Stimulated activated CD8-positive, alpha-beta memory T cell treated with anti-CD3 and anti-CD28 coated beads, Interleukin-2, amount 100 ng/mL, for 48 hours (primary cell): Measurements from ENCODE around the gene GFM1.

ENCODE experiments used
- DNase-seq, 2 donors: peaks; one replicate each; pipeline ENCODE4 v3.0.0-alpha.2; 2020; ENCODE audit warnings: low read depth in 2 of 2

GFM1 gene

DNA sequence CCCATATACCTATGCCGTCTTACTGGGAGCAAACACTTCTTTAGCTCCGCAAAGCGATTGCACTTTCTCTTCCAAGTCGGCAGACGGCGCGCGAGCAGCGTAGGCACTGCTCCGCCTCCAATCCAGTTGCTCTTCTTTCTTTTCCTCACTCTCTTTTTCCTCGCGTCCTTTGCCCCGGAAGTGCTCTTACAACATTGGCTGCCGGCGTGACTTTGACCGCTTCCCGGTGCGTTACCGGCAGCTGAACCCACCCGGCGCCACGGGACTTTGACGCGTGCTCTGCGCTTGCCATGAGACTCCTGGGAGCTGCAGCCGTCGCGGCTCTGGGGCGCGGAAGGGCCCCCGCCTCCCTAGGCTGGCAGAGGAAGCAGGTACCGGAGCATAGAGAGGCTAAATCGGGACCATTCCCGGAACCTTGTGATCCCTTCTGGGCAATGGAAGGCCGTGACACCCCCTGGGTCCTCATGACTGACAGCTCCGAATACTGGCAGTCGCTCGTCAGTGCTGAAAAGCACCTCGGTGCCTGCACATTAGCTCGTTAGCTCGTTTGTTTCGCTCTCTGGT is at the start of gene GFM1:
Gene GFM1 (plus strand): TSS at position 183 of the 564 bp plus-strand sequence. CDS start 108 bp downstream, at position 291.
- peak; percentile 74 to 75 for DNase-seq

DNA sequence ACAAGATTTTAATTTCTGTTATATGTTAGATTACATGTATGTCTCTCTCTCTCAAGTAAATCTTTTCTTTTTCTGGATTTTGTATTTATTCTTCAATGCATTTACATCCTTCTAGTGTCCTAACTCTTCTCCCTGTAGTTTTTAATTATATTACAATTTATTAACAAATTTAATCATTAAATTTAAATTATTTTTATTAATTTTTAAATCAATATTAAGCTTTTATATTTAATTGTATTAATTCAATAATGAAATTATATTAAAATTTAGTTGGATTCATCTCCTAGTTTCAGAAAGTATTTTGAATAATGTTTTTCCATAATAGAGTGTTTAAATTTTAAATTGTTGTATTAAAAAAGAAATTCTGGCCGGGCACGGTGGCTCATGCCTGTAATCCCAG is 43.5 kb upstream of the GFM1 start:
- no peak for DNase-seq

DNA sequence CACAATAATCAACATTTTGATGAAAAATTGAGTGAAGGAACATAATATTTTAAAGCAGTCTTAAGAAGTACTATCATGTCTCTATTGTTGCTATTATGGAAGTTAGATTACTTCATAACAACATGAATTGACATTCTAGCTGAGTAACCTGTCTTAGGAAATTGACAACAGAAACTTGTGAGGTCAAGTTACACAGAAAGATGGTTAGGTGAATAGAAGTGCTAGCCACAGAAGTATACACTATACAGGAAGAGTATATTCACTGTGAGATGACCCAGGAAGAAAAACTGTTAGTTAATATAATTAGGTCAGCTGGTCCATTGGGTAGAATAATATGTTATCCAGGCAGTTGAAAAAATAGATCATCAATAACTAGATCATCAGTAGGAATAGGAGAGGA is 42.1 kb upstream of the GFM1 start:
- no peak for DNase-seq

DNA sequence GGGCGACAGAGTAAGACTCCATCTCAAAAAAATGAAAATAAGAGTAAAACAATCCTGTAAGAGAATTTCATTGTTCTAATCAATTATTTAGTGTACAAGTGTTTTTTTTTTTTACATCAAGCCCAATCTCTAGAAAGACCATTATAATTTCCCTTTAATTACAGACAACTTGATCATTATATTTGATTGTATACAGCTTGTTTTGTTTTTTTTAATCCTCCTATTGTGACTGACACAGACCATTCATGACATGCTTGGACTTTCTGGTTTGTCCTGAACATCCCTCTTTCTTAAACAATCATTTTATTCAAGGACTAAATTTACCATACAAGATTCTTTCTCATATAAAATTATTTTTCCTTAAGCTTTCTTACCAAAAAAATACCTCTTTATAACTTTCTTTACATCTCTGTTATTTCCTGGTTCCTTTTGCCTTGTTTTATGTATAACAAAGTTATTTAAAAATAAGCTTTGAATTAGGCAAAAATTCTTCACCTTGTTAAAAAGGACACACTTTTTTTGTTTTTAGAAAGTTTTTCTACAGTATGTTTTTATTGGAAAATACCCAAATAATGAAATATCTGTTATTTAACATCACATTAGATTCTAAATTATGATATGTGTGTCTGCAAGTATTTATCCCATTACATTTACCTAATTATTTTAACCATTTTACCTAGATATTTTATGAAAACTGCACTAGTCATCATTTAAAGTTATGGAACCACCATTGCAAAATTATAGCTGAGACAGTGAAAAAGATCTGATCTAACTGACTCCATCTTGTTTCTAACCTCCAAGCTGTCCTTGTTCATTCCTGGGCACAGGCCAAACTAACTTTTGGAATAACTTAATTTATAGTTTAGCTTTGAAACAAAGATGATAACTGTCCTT is 26.1 kb upstream of the GFM1 start:
- DNase-seq = no peak

DNA sequence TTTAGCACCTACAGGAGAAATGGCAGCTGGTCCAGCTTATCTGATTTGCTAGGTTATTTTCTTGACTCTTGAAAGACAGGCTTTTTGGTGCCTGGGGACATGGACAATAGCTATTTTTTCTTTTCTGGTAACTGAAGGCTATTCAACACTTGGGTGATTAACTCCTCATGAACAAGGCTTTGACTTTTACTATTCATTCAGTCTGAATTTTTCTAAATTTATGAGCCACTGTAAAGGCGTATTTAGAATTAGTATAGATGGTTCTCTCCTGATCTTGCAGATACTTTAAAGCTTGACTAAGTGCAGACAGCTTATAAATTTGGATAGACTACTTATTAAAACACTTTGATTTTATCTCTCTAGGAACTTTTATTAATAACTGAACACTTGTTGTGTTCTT is 18.4 kb upstream of the GFM1 start:
- no peak for DNase-seq

DNA sequence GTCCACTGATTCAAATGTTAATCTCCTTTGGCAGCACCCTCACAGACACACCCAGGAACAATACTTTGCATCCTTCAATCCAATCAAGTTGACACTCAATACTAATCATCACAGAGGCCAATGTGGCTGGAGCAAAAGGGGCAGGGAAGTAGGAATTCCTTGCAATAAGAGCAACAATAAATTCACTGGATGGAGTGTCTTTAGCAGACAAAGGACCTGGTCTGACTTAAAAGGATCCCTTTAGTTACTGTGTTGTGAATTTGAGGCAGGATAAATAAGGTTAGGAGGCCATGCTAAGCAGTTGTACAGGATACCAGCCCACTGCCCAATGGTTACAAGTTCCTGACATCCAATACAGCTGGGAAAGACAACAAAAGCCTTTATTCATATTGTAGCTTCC is 12.3 kb upstream of the GFM1 start:
- no peak for DNase-seq

DNA sequence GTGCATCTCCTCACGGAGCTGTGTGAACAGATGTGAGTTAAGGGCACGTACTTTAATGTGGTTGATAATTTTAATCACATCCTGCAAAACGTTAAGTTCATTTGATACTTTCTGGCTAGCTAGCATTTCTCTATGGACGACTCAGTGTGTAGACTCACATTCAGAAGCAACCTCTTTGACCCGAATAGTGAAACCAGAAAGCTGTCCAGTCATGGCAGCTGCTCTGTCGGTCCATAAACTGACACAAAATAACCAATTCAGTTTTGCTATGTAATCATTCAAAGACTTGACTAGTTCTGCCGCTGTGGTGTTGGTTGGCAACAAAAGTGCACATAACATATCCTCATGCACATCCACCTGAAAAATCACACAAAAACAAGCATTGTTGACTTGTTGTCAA is 3.7 kb upstream of the GFM1 start:
- no peak for DNase-seq

DNA sequence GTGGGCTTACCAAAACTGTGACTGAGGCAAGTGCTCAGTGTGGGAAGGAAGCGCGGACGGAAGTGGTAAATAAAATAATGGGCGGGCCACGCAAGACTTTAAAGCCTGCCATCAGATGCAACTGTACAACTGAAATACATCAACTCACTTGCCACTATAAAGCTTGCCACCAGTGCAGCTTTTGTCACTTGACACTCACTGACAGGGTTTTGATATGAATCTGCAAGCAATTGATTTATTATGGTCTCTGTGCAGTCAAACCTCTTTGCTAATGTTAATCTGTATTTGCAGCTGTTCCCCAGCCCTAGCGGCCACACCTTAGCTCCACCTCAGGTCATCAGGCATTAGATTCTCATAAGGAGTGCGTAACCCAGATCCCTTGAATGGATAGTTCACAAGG is 2.3 kb upstream of the GFM1 start:
- DNase-seq = no peak

DNA sequence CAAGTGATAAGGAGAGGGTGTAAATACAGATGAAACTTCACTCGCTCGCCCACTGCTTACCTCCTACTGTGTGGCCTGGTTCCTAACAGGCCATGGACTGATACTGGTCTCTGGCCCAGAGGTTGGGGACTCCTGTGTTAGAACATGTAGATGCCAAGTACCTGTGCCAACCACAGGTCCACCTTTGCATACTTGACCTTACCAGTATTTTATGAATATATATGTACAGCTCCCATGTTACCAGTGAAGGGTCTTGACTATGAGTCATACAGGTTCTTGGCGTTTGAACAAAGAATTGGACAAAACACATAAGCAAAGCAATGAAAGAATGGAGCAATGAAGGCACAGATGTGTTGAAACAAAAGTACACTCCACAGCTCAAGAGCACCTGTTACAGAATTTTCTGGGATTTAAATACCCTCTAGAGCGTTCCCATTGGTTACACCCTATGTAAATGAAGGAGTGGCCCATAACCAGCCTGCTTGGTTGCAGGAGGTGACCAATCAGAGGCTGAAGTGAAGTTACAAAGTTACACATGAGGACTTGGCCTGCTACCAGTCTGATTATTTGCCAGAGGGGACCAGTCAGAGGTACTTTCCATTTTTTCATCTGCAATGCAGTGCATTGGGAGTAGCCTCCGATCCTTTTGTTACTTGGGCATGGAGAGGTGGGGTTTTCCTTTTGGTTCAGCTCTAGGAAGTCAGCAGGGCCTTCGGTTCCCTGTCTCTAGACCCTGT is 1.7 kb upstream of the GFM1 start:
- no peak for DNase-seq

DNA sequence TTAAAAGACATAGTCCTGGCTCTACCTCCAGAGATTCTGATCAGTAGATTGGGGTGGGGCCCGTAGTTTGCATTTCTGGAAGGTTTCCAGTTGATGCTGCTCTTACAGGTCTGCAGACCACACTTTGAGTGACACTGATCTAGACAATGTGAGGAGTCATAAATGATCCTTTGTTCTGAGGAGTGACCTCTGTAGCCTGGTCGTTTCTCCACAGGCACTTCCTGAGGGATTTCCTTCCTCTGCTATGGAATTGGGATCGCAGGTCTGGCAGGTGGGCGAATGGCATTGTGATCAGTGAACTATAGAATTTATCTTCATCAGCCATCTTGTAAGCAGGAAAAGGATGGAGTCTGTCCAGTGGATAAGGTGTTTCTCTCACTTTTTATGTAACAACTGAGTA is 5.5 kb downstream of the GFM1 start:
- no peak for DNase-seq

DNA sequence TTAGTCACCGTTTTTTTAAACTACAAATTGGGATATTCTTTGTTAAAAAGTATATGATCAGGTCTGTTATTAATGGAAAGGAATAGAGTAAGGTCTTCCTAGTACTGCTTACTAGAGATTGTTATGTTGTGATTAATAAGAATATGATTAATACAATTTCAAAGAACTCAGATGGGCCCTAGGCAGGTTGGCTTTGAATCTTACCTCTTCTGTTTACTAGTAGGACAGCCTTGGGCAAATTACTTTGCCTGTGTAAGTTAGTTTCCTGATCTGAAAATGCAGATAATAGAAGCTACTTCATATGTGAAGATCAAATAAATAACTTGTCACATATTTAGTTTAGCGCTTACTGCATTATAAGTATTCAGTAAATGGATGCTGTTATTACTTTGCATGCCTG is 6.9 kb downstream of the GFM1 start:
- no peak for DNase-seq

DNA sequence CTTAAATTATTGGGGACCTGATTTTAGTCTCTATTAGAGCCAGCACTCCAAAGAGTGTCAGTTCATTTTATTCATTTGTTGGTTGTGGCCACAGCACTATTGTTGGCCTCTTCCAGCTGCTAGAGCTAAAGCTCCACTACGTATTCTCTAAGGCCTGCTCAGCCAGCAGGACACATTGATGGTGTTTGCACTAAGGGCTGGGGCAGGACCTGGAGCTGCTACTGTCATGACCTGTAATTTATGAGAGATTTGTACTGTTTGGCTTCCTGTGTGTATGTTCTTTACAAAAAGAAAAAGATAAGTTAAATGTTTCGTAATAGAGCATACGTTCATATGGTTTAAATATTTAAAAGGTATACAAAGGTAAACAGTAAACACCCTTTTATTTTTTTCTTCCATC is 8.1 kb downstream of the GFM1 start:
- DNase-seq = no peak

DNA sequence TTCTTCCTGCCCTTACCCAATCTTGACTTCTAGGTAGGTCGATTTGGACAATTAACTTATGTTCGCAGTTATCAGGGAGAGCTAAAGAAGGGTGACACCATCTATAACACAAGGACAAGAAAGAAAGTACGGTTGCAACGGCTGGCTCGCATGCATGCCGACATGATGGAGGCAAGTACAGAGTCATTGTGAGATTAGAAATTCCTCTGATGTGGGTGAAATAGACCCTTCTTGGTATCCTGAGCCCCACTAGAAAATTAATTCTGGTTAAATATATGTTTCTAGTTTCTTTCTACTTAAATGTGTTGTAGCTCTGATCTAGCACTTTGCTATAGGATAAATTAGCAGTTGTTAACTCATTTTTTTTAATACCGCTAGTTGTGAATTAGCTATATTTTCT is 14.6 kb downstream of the GFM1 start:
- no peak for DNase-seq

DNA sequence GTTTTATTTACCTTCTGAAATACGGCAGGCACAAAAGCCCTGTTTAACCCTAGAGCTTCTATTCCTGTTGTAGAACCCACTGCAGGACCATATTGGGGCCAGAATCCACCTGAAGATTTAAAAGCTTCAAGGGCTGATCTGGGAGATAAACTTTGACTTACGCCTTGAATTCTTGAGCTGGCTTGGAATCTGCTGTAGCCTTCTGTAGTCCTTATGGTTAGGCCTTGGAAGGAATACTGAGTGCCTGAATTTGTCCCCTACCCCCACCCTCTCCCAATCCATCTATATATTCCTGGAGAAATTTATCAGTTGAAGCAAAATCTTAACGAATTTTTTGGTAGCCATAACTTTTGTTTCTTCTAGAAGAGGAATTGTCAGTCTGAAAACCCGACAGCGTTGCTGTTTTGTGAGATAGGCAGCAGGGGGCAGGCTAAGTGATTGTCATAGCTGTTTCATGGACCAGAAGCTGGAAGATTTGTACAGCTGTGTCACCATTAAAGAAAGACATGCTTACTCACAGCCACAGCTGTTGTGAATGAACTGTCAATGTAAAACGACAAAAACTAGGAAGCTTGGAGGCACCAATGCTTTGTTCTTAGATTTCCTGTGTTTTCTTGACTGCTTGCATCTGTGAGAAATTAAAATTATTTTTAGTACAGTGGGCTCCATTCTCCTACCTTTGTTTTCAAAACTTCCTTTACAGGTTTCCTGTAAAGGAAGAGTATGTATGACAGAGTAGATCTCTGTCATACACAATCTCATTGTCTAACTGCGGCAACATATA is 15.3 kb downstream of the GFM1 start:
- DNase-seq = peak in 1 of 2 donors; percentile 27

DNA sequence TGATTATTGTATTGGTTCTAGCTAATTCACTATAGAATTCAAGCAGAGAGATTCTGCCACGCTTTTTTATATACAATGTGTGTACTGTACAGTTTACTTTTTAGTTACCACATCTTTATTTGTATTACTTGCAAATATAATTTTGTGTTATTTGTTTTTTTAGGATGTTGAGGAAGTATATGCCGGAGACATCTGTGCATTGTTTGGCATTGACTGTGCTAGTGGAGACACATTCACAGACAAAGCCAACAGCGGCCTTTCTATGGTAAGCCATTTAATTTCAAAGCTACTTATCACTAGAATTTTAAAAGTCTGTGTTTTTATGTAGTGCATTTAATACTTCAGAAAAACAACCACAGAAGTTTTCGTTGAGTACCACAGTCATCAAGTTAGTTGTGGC is 16.4 kb downstream of the GFM1 start:
- DNase-seq = no peak

DNA sequence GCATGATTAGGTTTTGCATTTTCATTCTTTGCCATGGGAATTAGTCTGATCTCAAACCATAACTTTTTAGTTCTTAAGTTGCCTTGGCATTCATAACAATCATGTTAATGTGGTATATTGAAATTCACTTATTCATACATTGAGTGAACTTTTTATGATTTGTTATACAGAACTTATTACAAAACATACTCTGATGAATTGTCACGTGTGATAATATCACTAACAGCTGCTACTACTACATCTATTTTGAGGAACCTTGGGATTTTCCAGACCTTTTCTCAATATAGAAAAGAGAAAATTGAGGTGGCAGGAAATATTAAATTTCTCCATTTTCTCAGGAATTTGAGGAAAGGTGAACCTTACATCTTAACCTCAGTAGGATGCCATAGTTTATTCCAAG is 18.9 kb downstream of the GFM1 start:
- no peak for DNase-seq

DNA sequence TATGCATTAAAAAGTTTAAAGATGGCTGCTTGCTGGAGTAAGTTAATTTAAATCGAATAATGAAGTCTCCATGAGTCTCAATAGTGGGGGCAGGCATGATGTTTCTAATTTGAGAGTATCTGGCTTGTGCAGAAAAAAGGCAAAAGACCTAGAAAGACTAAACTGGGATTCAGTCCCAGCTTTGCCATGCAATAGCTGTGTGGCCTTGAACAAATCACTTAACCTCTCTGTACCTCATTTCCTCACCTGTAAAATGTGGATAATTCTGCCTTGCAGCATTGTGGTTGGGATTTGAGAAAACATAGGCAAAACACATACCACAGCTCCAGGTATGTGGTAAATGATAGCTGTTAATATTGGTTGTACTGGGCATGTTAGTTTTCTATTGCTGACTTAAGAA is 19.5 kb downstream of the GFM1 start:
- DNase-seq = no peak

DNA sequence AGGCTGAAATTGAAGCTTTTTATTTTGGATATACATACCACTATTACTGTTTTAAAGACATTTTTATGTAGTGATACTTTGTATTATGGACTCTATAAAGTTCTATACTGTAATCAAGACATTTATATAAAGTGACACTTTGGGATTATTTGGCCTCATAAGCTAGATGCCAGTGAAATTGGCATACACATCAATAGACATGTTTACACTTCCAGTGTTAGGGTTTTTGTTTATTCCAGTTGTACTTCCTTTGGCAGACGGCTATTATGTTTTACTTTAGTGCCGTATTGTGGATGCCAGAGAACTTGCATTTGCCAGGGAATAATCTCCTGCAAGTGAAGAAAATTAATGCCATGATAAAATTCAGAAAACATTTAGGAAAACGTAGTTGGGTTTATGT is 22.1 kb downstream of the GFM1 start:
- no peak for DNase-seq

DNA sequence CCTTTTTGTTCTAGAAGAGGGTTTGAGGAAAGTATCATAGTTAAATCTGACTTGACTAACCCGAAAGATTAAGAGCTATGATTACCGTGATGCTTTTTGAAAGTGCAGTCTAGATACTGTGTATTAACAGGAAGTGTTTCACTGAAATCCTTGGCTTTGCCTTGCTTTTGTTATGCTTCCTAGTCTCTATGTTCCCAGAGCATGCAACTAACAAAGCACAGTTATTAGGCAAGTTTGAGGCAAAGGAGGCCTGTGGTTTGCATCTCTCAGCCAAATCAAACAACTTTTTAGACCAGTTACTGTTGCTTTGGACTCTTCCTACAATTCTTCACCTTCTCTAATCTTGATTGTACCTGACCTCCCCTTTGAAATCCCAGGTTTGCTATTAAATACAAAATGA is 24.2 kb downstream of the GFM1 start:
- DNase-seq = no peak

DNA sequence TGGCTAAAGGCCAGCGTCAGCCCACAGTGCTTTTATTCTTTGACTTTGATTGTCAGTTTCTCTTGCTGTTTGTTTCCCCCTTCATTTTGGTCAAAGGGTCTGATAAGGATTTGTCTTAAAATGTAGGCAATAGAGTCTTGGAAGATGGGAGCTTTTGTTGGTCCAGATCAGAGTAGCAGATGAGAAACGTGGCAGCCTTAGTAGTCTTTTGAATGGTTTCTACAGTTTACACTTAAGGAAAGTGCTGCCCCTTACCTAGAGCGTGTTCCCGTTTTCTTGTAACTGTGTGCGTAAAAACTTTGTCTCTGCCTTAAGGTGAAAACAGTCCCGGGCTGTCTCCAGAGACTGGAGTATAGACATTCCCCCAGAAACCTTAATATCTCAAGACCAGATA is 27.5 kb downstream of the GFM1 start:
- DNase-seq = no peak

DNA sequence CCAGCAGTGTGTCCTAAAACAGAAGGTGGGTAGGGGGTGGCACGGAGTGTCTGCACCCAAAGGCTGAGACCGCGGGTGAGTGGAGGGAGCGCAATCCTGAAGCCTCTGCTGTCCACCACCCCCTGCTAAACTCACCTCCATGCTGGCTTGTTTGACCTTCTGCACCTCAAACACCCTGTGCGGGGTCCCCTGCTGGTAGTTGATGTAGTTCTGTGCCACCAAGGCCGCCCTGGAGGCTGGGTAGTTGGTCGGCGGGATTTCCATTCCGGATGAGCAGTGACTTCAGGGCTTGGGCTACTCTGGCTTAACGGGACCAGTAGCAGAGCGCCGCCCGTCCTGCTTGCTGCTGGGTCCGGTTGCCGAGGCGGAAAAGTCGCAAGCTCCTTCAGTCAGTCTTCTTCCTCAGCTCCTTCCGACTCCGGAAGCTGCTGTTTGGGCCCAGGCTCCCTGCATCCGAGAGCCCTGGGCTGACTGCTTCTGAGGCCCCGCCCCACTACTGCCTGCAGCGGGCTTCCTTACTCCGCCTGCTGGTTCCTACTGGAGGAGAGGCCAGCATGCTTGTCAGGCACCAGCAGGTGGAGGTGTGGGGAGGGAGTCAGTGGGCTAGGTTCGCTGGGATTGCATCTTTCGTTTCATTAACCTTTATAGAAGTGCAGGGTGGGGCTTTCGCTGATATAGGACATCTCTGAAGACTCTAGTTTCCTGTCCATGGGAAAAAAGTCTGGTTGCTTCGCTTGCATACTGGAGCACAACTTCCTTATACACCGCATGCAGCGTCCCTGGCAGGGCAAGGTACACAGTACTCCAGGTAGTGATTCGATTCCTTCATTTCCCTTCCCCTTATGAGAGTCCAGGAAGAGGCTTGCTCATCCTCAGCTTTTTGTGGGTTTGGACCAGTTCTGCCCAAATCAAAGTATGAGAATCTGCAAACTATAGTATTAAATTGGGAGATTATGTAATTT is 28.2 kb downstream of the GFM1 start, which contains the start of gene LXN:
Gene LXN (minus strand): TSS at position 434 of the 962 bp plus-strand sequence. CDS start 170 bp downstream, at position 264.
- DNase-seq = peak; percentile 70 to 71
